HepG2 (cell line): ENCODE data around the gene HEATR1. TPM values are rescaled to one million over a fixed set of nuclear protein-coding genes. Genes with fewer than 3 reads are reported as not detected.

Source experiments
- FOSL1 ChIP-seq: sonication (generic); formaldehyde crosslinking; IDR thresholded peaks from 2 replicates; pipeline ENCODE4 v1.9.0; 2021; ENCODE audit warnings: missing genetic modification reagents, borderline replicate concordance
- LRRFIP1 ChIP-seq: sonication (generic); formaldehyde crosslinking; conservative IDR thresholded peaks from 2 replicates; pipeline ENCODE4 v1.4.0; 2020; ENCODE audit warnings: missing genetic modification reagents
- MED1 ChIP-seq: sonication (generic); formaldehyde crosslinking; IDR thresholded peaks from 2 replicates; pipeline ENCODE4 v1.4.0; 2020; ENCODE audit warnings: missing genetic modification reagents
- MED8 ChIP-seq: sonication (generic); formaldehyde crosslinking; IDR thresholded peaks from 2 replicates; pipeline ENCODE4 v1.8.1; 2023; ENCODE audit warnings: mild to moderate bottlenecking, missing genetic modification reagents; ENCODE audit not compliant: insufficient replicate concordance
- NCOA5 ChIP-seq: sonication (generic); formaldehyde crosslinking; IDR thresholded peaks from 2 replicates; pipeline ENCODE4 v1.4.0; 2020; ENCODE audit warnings: missing genetic modification reagents
- NRL ChIP-seq: sonication (generic); formaldehyde crosslinking; IDR thresholded peaks from 2 replicates; pipeline ENCODE4 v1.5.0; 2020; ENCODE audit warnings: missing genetic modification reagents, mild to moderate bottlenecking, moderate library complexity, borderline replicate concordance
- PAWR ChIP-seq: sonication (generic); formaldehyde crosslinking; IDR thresholded peaks from 2 replicates; pipeline ENCODE4 v1.4.0; 2020; ENCODE audit warnings: missing genetic modification reagents, mild to moderate bottlenecking, borderline replicate concordance
- TARDBP ChIP-seq: sonication (generic); formaldehyde crosslinking; IDR thresholded peaks from 2 replicates; pipeline ENCODE4 v1.8.0; 2022; ENCODE audit warnings: mild to moderate bottlenecking, missing genetic modification reagents
- ZBTB46 ChIP-seq: sonication (generic); formaldehyde crosslinking; IDR thresholded peaks from 2 replicates; pipeline ENCODE4 v1.4.0; 2020; ENCODE audit warnings: mild to moderate bottlenecking, missing genetic modification reagents, borderline replicate concordance
- ZBTB8A ChIP-seq: sonication (generic); formaldehyde crosslinking; IDR thresholded peaks from 2 replicates; pipeline ENCODE4 v1.4.0; 2020; ENCODE audit warnings: mild to moderate bottlenecking, low read depth, missing genetic modification reagents, borderline replicate concordance
- ZNF101 ChIP-seq: sonication (generic); formaldehyde crosslinking; IDR thresholded peaks from 2 replicates; pipeline ENCODE4 v1.4.0; 2020; ENCODE audit warnings: mild to moderate bottlenecking, low read depth, missing genetic modification reagents, borderline replicate concordance
- ZNF143 ChIP-seq: sonication (generic); formaldehyde crosslinking; IDR thresholded peaks from 2 replicates; pipeline ENCODE4 v1.4.0; 2020; ENCODE audit warnings: missing genetic modification reagents
- ZNF275 ChIP-seq: sonication (generic); formaldehyde crosslinking; IDR thresholded peaks from 2 replicates; pipeline ENCODE4 v1.8.0; 2022; ENCODE audit warnings: missing genetic modification reagents, mild to moderate bottlenecking, inconsistent platforms, borderline replicate concordance
- ZNF512 ChIP-seq: sonication (generic); formaldehyde crosslinking; IDR thresholded peaks from 2 replicates; pipeline ENCODE4 v1.4.0; 2020; ENCODE audit warnings: mild to moderate bottlenecking, missing genetic modification reagents
- ZNF713 ChIP-seq: sonication (generic); formaldehyde crosslinking; IDR thresholded peaks from 2 replicates; pipeline ENCODE4 v1.4.0; 2020; ENCODE audit warnings: mild to moderate bottlenecking, missing genetic modification reagents
- ZNF740 ChIP-seq: sonication (generic); formaldehyde crosslinking; IDR thresholded peaks from 2 replicates; pipeline ENCODE4 v1.4.0; 2020; ENCODE audit warnings: missing genetic modification reagents
- polyA plus RNA-seq, 8 experiments: library from polyadenylated mRNA; depleted of rRNA in 3 of 8; stranded (reverse) in 7 of 8; unstranded in 1 of 8; fragments of >200 nt; fragmentation: Illumina TruSeq in 4 of 8; extraction: Trizol in 4 of 8; gene quantifications; 2 replicates each; pipeline versions ENCODE4 v1.2.1 to v1.2.3, GENCODE V29; 2011 to 2016; ENCODE audit warnings: low read depth in 4 of 8, missing spikeins in 1 of 8, mixed read lengths in 1 of 8; ENCODE audit not compliant: insufficient read depth in 1 of 8
- total RNA-seq, 5 experiments: library from RNA; depleted of rRNA; stranded (reverse); fragments of >200 nt; fragmentation: Illumina TruSeq; extraction: Trizol; gene quantifications; 2 replicates each; pipeline ENCODE4 v1.2.3, GENCODE V29; 2016; ENCODE audit warnings: low read depth in 1 of 5

HEATR1 gene
- total and polyA plus RNA-seq, 2 of the 13 experiments (the other 11 are each of a cell fraction or from before 2014, with no cell fraction given) = 10.2 to 45.8 TPM

DNA sequence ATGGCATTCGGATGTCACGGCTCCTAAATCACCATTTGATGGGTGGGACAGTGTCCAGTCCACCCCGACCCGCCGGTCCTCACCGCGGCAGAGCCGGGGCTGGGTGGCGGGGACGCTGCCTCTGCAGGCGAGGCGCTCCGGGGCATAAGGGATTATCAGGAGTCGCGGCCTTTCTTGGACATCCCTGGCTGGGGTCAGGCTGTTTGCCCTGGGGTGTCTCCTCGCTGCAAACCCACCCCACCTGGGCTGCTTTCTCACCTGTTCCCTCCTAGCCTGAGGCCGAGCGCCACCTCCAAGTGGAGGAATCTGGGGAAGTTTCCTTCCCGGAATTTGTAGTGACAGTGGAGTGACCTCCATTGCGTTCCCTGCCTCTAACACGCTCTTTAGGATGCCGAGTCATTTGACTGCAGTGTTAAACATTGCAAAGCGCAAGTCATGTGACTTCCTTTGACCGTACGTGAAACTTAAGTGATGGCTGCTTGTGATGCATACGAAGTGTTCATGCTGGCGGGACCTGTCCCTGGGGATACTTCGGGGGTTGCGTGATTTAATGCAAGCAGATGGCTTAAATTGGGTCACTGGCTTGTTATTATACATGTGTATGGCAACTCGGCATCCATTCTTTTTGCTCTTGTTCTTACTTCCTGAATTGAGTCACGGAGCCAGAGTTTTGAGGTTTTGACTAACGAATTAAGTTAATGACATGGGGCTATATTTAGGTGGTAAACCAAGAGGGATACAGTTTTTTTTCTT, 80.0 kb downstream of the HEATR1 start (continued):
- no peak for TF ChIP-seq ZNF512 (CRISPR knock-in tag)
- peak; percentile 86 for TF ChIP-seq MED1
- TF ChIP-seq LRRFIP1 (CRISPR knock-in tag) = no peak
- no peak for TF ChIP-seq ZNF713 (CRISPR knock-in tag)
- TF ChIP-seq NCOA5 (CRISPR knock-in tag) = no peak
- TF ChIP-seq ZNF101 (CRISPR knock-in tag) = no peak
- peak; percentile 46; the same call in 1 of the 2 replicates for TF ChIP-seq TARDBP (CRISPR knock-in tag)
- TF ChIP-seq ZBTB46 (CRISPR knock-in tag) = no peak
- TF ChIP-seq NRL (CRISPR knock-in tag) = no peak
- no peak for TF ChIP-seq ZNF740 (CRISPR knock-in tag)
- TF ChIP-seq ZNF275 (CRISPR knock-in tag) = no peak; the same call in 1 of the 2 replicates
- TF ChIP-seq PAWR (CRISPR knock-in tag) = no peak
- TF ChIP-seq ZNF143 (CRISPR knock-in tag) = no peak
- no peak for TF ChIP-seq MED8
- TF ChIP-seq ZBTB8A (CRISPR knock-in tag) = no peak
- no peak for TF ChIP-seq FOSL1 (CRISPR knock-in tag)
